IMR-90 (cell line): ENCODE data around the gene KLHDC3. TPM values are rescaled to one million over a fixed set of nuclear protein-coding genes. Genes with fewer than 3 reads are reported as not detected.

ENCODE experiments used
- ATAC-seq: fragments of 200-7000 bp; cut with Tn5 transposase; 2 replicates; pipeline ENCODE4 v1.9.1; 2020; ENCODE audit warnings: low read depth, mild to moderate bottlenecking, moderate library complexity
- BruUV-seq: library from RNA; stranded (reverse); fragments of 400-500 nt; replicated peaks from 2 replicates; lab custom pipeline; 2021; lab: Mats Ljungman, UMichigan
- CTCF ChIA-PET: fragments of 300-600 bp; formaldehyde crosslinking; extraction: SDS; loops from one replicate; lab custom pipeline; 2021; ENCODE audit warnings: antibody characterized with exemption; lab: Yijun Ruan, JAX
- POLR2A ChIA-PET: fragments of 300-600 bp; sonication (Branson Sonifier 250); formaldehyde crosslinking; loops from one replicate; lab custom pipeline; 2022; ENCODE audit warnings: antibody characterized with exemption; ENCODE audit not compliant: unreplicated experiment; lab: Charles Lee
- DNase-seq: peaks from one replicate; pipeline ENCODE4 v3.0.0; 2013
- H2AFZ ChIP-seq: replicated peaks from 2 replicates; pipeline ENCODE3; 2013; ENCODE audit warnings: low read length, mild to moderate bottlenecking; ENCODE audit not compliant: poor library complexity
- H2AK5ac ChIP-seq: 2 replicates; pipeline ENCODE4 v1.6.1; 2013; ENCODE audit warnings: low read depth, low read length, inconsistent platforms
- H2AK9ac ChIP-seq: replicated peaks from 2 replicates; pipeline ENCODE3; 2013; ENCODE audit warnings: mild to moderate bottlenecking, low read depth, low read length, moderate library complexity; ENCODE audit not compliant: poor library complexity
- H2BK120ac ChIP-seq: 2 replicates; pipeline ENCODE4 v1.6.1; 2013; ENCODE audit warnings: low read depth, low read length, inconsistent platforms
- H2BK15ac ChIP-seq: 3 replicates; pipeline ENCODE4 v1.6.1; 2013; ENCODE audit warnings: low read depth, low read length, inconsistent platforms
- H2BK20ac ChIP-seq: 2 replicates; pipeline ENCODE4 v1.6.1; 2013; ENCODE audit warnings: low read depth, mild to moderate bottlenecking, inconsistent platforms, low read length, moderate library complexity
- H2BK5ac ChIP-seq: 2 replicates; pipeline ENCODE4 v1.6.1; 2013; ENCODE audit warnings: mild to moderate bottlenecking, low read depth, low read length, inconsistent platforms; ENCODE audit not compliant: poor library complexity, severe bottlenecking
- H3K14ac ChIP-seq: replicated peaks from 2 replicates; pipeline ENCODE4 v1.6.1; 2013; ENCODE audit warnings: low read depth, low read length, inconsistent platforms
- H3K18ac ChIP-seq: 2 replicates; pipeline ENCODE4 v1.6.1; 2013; ENCODE audit warnings: low read depth, low read length, control low read depth
- H3K23ac ChIP-seq: 2 replicates; pipeline ENCODE4 v1.6.1; 2013; ENCODE audit warnings: low read depth, low read length, inconsistent platforms
- H3K27ac ChIP-seq: 2 replicates; pipeline ENCODE4 v1.5.1; 2013; ENCODE audit warnings: mild to moderate bottlenecking, control low read depth, low read length; ENCODE audit not compliant: insufficient read depth
- H3K27me3 ChIP-seq: 2 replicates; pipeline ENCODE4 v1.6.1; 2013; ENCODE audit warnings: low read length; ENCODE audit not compliant: control insufficient read depth, insufficient read depth
- H3K36me3 ChIP-seq: 2 replicates; pipeline ENCODE4 v1.6.1; 2013; ENCODE audit warnings: low read length, mixed read lengths; ENCODE audit not compliant: control insufficient read depth, insufficient read depth
- H3K4ac ChIP-seq: 2 replicates; pipeline ENCODE4 v1.6.1; 2013; ENCODE audit warnings: low read depth, low read length, inconsistent platforms
- H3K4me1 ChIP-seq: 2 replicates; pipeline ENCODE4 v1.6.1; 2013; ENCODE audit warnings: low read length, mixed read lengths; ENCODE audit not compliant: control insufficient read depth, insufficient read depth
- H3K4me2 ChIP-seq: 2 replicates; pipeline ENCODE4 v1.6.1; 2013; ENCODE audit warnings: low read depth, mild to moderate bottlenecking, control low read depth, low read length, moderate library complexity
- H3K4me3 ChIP-seq: 2 replicates; pipeline ENCODE4 v1.5.1; 2013; ENCODE audit warnings: low read depth, mild to moderate bottlenecking, control low read depth, low read length, moderate library complexity; ENCODE audit not compliant: insufficient read depth
- H3K56ac ChIP-seq: 2 replicates; pipeline ENCODE4 v1.6.1; 2013; ENCODE audit warnings: low read length, inconsistent platforms; ENCODE audit not compliant: insufficient read depth; ENCODE audit errors: extremely low read depth
- H3K79me1 ChIP-seq, 2 experiments: 2 replicates each; pipeline ENCODE4 v1.6.1; 2013; ENCODE audit warnings: low read length in 2 of 2, inconsistent platforms in 1 of 2, low read depth in 1 of 2
- H3K9ac ChIP-seq: 2 replicates; pipeline ENCODE4 v1.6.1; 2013; ENCODE audit warnings: low read depth, low read length, control low read depth
- H3K9me1 ChIP-seq: 2 replicates; pipeline ENCODE4 v1.6.1; 2013; ENCODE audit warnings: low read length, inconsistent platforms; ENCODE audit not compliant: insufficient read depth
- H3K9me3 ChIP-seq: 2 replicates; pipeline ENCODE4 v1.6.1; 2013; ENCODE audit warnings: low read length; ENCODE audit not compliant: control insufficient read depth, insufficient read depth
- H4K20me1 ChIP-seq: 2 replicates; pipeline ENCODE4 v1.6.1; 2013; ENCODE audit warnings: low read length, inconsistent platforms; ENCODE audit not compliant: insufficient read depth
- H4K5ac ChIP-seq: 2 replicates; pipeline ENCODE4 v1.6.1; 2013; ENCODE audit warnings: mild to moderate bottlenecking, low read depth, low read length, control low read depth
- H4K8ac ChIP-seq, 2 experiments: 2 replicates each; pipeline ENCODE4 v1.6.1; 2013; ENCODE audit warnings: low read depth in 2 of 2, low read length in 2 of 2, control low read depth in 1 of 2, inconsistent platforms in 1 of 2
- H4K91ac ChIP-seq: 2 replicates; pipeline ENCODE4 v1.6.1; 2013; ENCODE audit warnings: low read depth, low read length, inconsistent platforms; ENCODE audit not compliant: insufficient read depth
- BHLHE40 ChIP-seq: fragments of 150-350 bp; IDR thresholded peaks from 2 replicates; pipeline ENCODE4 v1.6.1; 2016; ENCODE audit warnings: mild to moderate bottlenecking, low read depth, low read length
- CHD1 ChIP-seq: IDR thresholded peaks from 2 replicates; pipeline ENCODE4 v1.6.1; 2012; ENCODE audit warnings: low read depth, low read length, improper control_type of control experiment
- ELK1 ChIP-seq: fragments of 150-350 bp; IDR thresholded peaks from 2 replicates; pipeline ENCODE4 v1.6.1; 2016; ENCODE audit warnings: low read depth, mild to moderate bottlenecking, low read length, moderate library complexity, borderline replicate concordance
- NFE2L2 ChIP-seq: fragments of 150-350 bp; IDR thresholded peaks from 2 replicates; pipeline ENCODE4 v1.6.1; 2016; ENCODE audit warnings: low read depth, mild to moderate bottlenecking, low read length
- POLR2A ChIP-seq: IDR thresholded peaks from 2 replicates; pipeline ENCODE4 v1.6.1; 2012; ENCODE audit warnings: mild to moderate bottlenecking, low read depth, low read length
- RAD21 ChIP-seq: IDR thresholded peaks from 2 replicates; pipeline ENCODE4 v1.6.1; 2012; ENCODE audit warnings: low read length, improper control_type of control experiment
- RCOR1 ChIP-seq: IDR thresholded peaks from 2 replicates; pipeline ENCODE4 v1.6.1; 2012; ENCODE audit warnings: mild to moderate bottlenecking, low read length, improper control_type of control experiment; ENCODE audit not compliant: insufficient replicate concordance
- RFX5 ChIP-seq: IDR thresholded peaks from 2 replicates; pipeline ENCODE4 v1.8.0; 2012; ENCODE audit warnings: low read depth, mild to moderate bottlenecking, low read length, moderate library complexity
- SMC3 ChIP-seq: fragments of 150-350 bp; IDR thresholded peaks from 2 replicates; pipeline ENCODE4 v1.6.1; 2016; ENCODE audit warnings: low read depth, mild to moderate bottlenecking, antibody characterized with exemption, low read length, moderate library complexity
- USF2 ChIP-seq: fragments of 150-350 bp; IDR thresholded peaks from 2 replicates; pipeline ENCODE4 v1.6.1; 2017; ENCODE audit warnings: mild to moderate bottlenecking, antibody characterized with exemption, low read length, low read depth
- WGBS, 2 experiments: methylation state at CpG; one replicate each; pipeline versions ENCODE4 v1.1.5 to v1.1.7; 2013; ENCODE audit warnings: missing lambda C conversion rate in 2 of 2; ENCODE audit not compliant: insufficient read length in 1 of 2; ENCODE audit errors: extremely low coverage in 2 of 2; 5-methylcytosine and 5-hydroxymethylcytosine counted together
- dilution Hi-C: fragments of 300-500 bp; cut with HindIII; formaldehyde crosslinking; loops from one replicate; pipeline ENCODE4 v1.14.3; 2018; ENCODE audit warnings: low sequenced_read_pairs; ENCODE audit not compliant: unreplicated experiment
- in situ Hi-C: fragments of 300-500 bp; cut with MboI; formaldehyde crosslinking; loops from 3 replicates; pipeline ENCODE4 v1.14.3; 2019; ENCODE audit warnings: low sequenced_read_pairs, inconsistent platforms, mixed read lengths
- intact Hi-C: fragments of 100-400 bp; cut with micrococcal nuclease; formaldehyde crosslinking; loops from 2 replicates; pipeline ENCODE4 v1.10.0; 2022
- polyA plus RNA-seq, 3 experiments: library from polyadenylated mRNA; depleted of rRNA; stranded (reverse); fragments of >200 nt; gene quantifications; 2 replicates each; pipeline ENCODE4 v1.2.3, GENCODE V29; 2012; ENCODE audit warnings: low replicate concordance in 1 of 3
- total RNA-seq: library from RNA; depleted of rRNA; stranded (reverse); fragments of >200 nt; gene quantifications from 2 replicates; pipeline ENCODE4 v1.2.3, GENCODE V29; 2012

The KLHDC3 gene
- total and polyA plus RNA-seq, 2 of the 4 experiments (the other 2 are of a cell fraction): 57.1 to 76.0 TPM

GRCh38 chr6:43045371-43045930, 31.4 kb downstream of the KLHDC3 start:
- no TSS peak for BruUV-seq
- Histone ChIP-seq H3K36me3 (peaks cover 69% of the 10 kb centered on the region), H3K79me1 (peaks cover 0 to 15% of the 10 kb centered on the region in 2 experiments; a peak in 2 of 4 replicates), H3K4me1 (no peaks in the 10 kb centered on the region; the same call in 1 of the 2 replicates), H4K20me1 (no peaks in the 10 kb centered on the region), H3K4me2 (no peak overlapping the region), H3K23ac (no peak overlapping the region), H2AK9ac (peak overlapping the region; percentile 42), H3K4ac (no peak overlapping the region), H3K14ac (no peak overlapping the region), H4K5ac (no peak overlapping the region), H3K9ac (no peak overlapping the region), H2BK15ac (no peak overlapping the region), H2AK5ac (no peak overlapping the region), H3K27ac (no peak overlapping the region), H2AFZ (no peak overlapping the region), H3K9me3 (no peaks in the 10 kb centered on the region), H3K9me1 (no peaks in the 10 kb centered on the region; the same call in 1 of the 2 replicates), H4K8ac (no peak overlapping the region), H4K91ac (no peak overlapping the region), H2BK20ac (no peak overlapping the region), H3K4me3 (no peak overlapping the region), H2BK5ac (no peak overlapping the region), H3K56ac (no peak overlapping the region), H2BK120ac (no peak overlapping the region), H3K18ac (no peak overlapping the region), H3K27me3 (no peaks in the 10 kb centered on the region)
- dilution Hi-C loops (no loop called here), in situ Hi-C loops (no loop called here), intact Hi-C loops (no loop called here)
- DNase-seq (no peak), ATAC-seq (no peak)
- TF ChIP-seq RCOR1 (no peak), RFX5 (no peak), BHLHE40 (no peak), ELK1 (no peak), POLR2A (no peak), CHD1 (no peak), RAD21 (no peak), SMC3 (no peak), USF2 (no peak), NFE2L2 (no peak)
- 95% methylated on average over 4 of the region's 11 CpGs; no CpG with 5 or more reads in 1 of the 2 experiments for WGBS, 2 experiments
- CTCF ChIA-PET: no interaction called here
- POLR2A ChIA-PET: interaction anchor here (0.7 kb wide), 1 partner anchor 8 kb away, joined by 3 read pairs; the partner anchor contains the start of gene CUL7
